GM10248 (cell line): ENCODE data around the gene MCFD2.
"Not testable (repeated sequence)": the region's sequence is repeated elsewhere in the genome, so short reads cannot be mapped to it uniquely, and the experiment has no call there.

Source experiments
- CTCF ChIA-PET: fragments of 300-600 bp; sonication (Branson Sonifier 250); formaldehyde crosslinking; extraction: SDS; loops from one replicate; lab custom pipeline; 2021; ENCODE audit warnings: antibody characterized with exemption; lab: Yijun Ruan, JAX
- POLR2A ChIA-PET: fragments of 350-650 bp; sonication (Branson Sonifier 250); formaldehyde crosslinking; extraction: SDS; loops from one replicate; lab custom pipeline; 2020; ENCODE audit warnings: antibody characterized with exemption; lab: Yijun Ruan, JAX
- DNase-seq: peaks from one replicate; pipeline ENCODE4 v3.0.0; 2012; ENCODE audit errors: extremely low spot score
- TF ChIP-seq, protein P1 (sequence below): IDR thresholded peaks from 2 replicates; pipeline ENCODE4 v1.5.1; 2012; ENCODE audit warnings: mild to moderate bottlenecking, low read depth; ENCODE audit errors: extremely low read depth, missing control alignments, control extremely low read depth

Gene MCFD2

DNA sequence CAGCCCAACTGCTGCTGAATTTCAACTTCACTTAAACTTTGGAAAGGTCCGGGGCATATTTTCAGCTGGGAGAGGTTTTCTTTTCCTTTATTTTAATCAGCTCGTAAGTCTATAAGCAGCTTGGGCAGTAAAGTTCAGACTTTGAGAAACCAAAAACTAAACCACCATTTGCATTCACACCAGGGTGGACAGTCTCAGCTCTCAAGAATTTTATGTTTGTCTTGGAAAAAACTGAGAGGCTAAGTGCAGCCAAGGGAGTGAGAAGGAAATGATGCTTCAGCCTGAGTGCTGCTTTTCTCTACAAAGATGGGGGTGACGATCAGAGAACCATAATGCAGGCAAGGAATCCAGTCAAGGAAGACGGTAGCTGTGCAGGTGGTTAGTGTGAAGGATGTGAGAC lies 30.2 kb downstream of the MCFD2 start:
- TF ChIP-seq, protein P1, sequence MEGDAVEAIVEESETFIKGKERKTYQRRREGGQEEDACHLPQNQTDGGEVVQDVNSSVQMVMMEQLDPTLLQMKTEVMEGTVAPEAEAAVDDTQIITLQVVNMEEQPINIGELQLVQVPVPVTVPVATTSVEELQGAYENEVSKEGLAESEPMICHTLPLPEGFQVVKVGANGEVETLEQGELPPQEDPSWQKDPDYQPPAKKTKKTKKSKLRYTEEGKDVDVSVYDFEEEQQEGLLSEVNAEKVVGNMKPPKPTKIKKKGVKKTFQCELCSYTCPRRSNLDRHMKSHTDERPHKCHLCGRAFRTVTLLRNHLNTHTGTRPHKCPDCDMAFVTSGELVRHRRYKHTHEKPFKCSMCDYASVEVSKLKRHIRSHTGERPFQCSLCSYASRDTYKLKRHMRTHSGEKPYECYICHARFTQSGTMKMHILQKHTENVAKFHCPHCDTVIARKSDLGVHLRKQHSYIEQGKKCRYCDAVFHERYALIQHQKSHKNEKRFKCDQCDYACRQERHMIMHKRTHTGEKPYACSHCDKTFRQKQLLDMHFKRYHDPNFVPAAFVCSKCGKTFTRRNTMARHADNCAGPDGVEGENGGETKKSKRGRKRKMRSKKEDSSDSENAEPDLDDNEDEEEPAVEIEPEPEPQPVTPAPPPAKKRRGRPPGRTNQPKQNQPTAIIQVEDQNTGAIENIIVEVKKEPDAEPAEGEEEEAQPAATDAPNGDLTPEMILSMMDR = no peak
- POLR2A ChIA-PET = no interaction called here
- CTCF ChIA-PET = interaction anchor here (0.7 to 1.4 kb wide), 5 partner anchors 10 to 35 kb away, joined by 3 to 4 read pairs (median 3); no protein-coding TSS in a partner anchor
- DNase-seq = no peak

DNA sequence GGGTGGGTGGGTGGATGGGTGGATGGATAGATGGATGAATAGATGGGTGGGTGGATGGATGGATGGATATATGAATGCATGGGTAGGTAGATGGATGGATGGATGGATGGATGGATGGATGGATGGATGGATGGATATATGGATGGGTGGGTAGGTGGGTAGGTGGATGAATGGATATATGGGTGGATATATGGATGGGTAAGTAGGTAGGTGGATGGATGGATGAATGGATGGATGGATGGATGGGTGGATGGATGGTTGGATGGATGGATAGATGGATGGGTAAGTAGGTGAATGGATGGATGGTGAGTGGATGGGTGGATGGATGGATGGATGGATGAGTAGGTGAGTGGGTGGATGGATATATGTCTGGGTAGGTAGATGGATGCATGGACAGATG lies 36.1 kb downstream of the MCFD2 start:
- TF ChIP-seq, protein P1 = no peak
- ChIA-PET CTCF (no interaction called here), POLR2A (no interaction called here)
- DNase-seq = no peak

- no peak for DNase-seq
- CTCF ChIA-PET = no interaction called here
- POLR2A ChIA-PET = no interaction called here
- TF ChIP-seq, protein P1 = no peak
Measured at GRCh38 chr2:46878886-46879285, 36.7 kb downstream of the MCFD2 start.

- no peak for DNase-seq
- TF ChIP-seq, protein P1 = no peak
- ChIA-PET POLR2A (no interaction called here), CTCF (no interaction called here)
Measured at GRCh38 chr2:46878240-46878877, 37.2 kb downstream of the MCFD2 start.

GRCh38 chr2:46877619-46878113 lies 37.9 kb downstream of the MCFD2 start:
- TF ChIP-seq, protein P1 = no peak
- no peak for DNase-seq
- ChIA-PET CTCF (interaction anchor here (0.8 kb wide), 1 partner anchor 23 kb away, joined by 3 read pairs; no protein-coding TSS in a partner anchor), POLR2A (no interaction called here)

DNA sequence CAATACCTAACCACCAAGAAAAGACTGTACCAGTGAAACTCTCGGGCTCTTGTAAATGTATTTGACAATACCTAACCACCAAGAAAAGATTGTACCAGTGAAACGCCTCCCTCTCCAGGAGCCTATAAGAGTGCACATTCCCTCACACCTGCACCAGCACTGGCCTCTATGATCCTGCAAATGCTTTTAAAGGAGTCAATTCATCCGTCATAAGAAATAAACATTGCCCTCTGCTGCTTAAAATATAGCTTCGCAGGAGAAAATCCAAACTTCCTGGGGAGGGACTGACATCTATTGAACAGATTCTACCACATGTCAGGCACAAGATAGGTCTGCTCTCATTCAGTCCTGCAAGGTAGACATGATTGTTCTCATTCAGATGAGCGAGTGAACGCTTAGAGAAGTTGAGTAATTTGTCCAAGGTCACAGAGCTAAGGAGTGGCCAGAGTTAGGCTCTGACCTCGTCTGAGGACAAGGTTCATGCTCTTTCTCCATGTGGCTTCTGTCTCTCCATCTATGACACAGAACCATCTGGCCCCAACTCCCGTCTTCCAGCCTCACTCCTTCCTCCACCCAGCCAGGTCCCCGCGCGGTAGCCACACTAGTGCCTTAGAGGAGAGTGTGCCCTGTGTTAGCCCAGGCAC lies 38.7 kb downstream of the MCFD2 start:
- TF ChIP-seq, protein P1 = peak; percentile 3
- CTCF ChIA-PET = interaction anchor here (0.8 kb wide), 1 partner anchor 23 kb away, joined by 3 read pairs; no protein-coding TSS in a partner anchor
- DNase-seq = no peak
- POLR2A ChIA-PET = no interaction called here

- CTCF ChIA-PET = interaction anchor here (1.2 kb wide), 1 partner anchor 9 kb away, joined by 3 read pairs; no protein-coding TSS in a partner anchor
- DNase-seq, POLR2A ChIA-PET: not testable (repeated sequence)
Measured at GRCh38 chr2:46875962-46876689, 39.5 kb downstream of the MCFD2 start.
